Measurements from ENCODE around the gene OR11H7.

OR11H7 gene

DNA sequence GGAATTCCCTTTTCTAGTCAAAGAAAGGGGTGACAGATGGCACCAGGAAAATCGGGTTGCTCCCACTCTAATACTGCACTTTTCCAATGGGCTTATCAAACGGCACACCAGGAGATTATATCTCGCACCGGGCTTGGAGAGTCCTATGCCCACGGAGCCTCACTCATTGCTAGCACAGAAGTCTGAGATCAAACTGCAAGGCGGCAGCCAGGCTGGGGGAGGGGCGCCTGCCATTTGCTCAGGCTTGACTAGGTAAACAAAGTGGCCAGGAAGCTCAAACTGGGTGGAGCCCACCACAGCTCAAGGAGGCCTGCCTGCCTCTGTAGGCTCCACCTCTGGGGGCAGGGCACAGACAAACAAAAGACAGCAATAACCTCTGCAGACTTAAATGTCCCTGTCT lies 51.5 kb downstream of the OR11H7 start:
- DNase-seq, result peak; percentile 62

All from DMS53 (cell line).